Activated CD8-positive, alpha-beta memory T cell treated with anti-CD3 and anti-CD28 coated beads for 48 hours (primary cell): Measurements from ENCODE around the gene DMXL1.
"Not testable (repeated sequence)": the region's sequence is repeated elsewhere in the genome, so short reads cannot be mapped to it uniquely, and the experiment has no call there.

ENCODE experiments used
- DNase-seq, 3 experiments: peaks; one replicate each; pipeline ENCODE4 v3.0.0-alpha.2; 2020; ENCODE audit warnings: low read depth in 2 of 3, low spot score in 2 of 3

Gene DMXL1

DNA sequence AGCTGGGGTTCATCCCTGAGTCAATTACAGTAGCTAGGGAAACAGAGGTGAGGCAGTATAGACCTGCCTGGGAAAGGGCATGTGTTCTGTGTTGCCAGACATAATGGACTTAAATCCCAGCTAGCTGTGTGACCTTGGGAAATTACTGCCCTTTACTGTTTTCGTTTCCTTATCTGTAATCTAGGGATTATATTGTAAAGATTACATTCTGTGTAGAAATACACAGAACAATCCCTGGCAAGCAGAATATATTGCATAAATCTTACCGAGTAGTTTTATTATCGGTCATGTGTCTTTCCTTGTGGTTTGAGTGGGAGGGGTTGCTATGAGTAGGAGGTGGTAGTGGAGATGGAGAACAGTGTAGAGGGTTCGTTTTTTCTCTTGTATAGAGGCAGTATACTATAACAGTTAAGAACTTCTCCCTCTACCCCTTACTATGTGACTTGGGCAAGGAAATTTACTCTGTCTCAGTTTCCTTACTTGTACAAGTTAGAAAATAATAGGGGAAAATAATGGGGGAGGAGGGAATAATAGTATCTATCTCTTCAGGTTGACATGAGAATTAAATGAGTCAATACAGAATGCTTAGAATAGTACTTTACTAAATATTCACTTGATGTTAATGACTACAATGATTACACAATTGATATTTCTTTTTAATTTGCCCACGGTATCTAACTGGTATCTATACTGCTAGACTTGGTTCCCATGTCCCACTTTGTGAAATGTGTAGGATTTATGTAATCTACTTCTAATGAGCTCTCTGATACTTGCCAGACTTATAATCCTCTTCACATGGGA, 7.1 kb upstream of the DMXL1 start:
- DNase-seq: no peak

DNA sequence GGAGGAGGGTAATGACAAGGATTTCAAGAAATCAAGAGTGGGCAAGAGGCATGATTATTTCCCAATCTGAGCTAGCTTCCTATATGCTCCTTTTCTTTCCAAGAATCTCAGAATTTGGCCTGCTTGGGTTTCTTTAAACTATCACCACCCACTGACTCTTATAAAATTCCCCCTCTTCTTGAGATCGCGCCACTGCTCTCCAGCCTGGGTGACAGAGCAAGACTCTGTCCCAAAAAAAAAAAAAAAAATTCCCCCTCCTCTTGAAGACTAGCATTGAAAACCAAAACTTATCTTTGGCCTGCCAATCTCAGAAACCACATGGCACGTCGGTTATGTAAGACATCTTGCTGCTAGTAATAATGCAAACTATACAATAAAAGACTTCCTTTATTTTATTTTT, 3.4 kb upstream of the DMXL1 start:
- no peak for DNase-seq

DNA sequence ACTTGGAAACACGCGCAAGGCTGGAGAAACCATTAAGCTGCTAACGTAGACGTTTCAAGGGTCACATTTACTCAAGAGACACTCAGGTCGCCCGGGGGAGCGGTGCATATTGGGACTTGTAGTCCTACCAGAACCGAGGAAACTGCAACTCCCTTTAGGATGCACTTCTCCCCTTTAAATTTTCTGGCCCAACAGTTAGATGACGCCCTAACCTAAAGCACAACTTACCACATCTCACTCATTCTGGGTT, 384 bp upstream of the DMXL1 start:
- peak in 1 of 3 experiments; percentile 58 for DNase-seq

DNA sequence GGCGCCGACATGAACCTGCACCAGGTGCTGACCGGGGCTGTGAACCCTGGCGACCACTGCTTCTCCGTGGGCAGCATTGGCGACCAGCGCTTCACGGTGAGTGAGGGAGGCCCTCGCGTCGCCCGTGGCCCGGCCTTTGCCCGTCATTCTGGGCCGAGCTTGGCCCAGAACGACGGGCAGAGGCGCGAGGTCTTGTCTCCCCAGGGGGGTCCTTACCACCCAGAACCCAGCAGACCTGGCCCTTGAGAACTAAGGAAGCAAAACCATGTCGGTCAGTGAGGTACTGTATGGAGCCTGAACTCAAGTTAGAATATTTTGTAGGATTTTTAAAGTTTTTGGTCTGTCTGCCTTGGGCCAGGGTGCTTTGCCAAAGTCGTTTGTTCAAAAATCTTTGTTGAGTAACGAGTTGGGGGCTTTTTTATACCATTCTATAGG, 691 bp downstream of the DMXL1 start:
- DNase-seq: no peak

DNA sequence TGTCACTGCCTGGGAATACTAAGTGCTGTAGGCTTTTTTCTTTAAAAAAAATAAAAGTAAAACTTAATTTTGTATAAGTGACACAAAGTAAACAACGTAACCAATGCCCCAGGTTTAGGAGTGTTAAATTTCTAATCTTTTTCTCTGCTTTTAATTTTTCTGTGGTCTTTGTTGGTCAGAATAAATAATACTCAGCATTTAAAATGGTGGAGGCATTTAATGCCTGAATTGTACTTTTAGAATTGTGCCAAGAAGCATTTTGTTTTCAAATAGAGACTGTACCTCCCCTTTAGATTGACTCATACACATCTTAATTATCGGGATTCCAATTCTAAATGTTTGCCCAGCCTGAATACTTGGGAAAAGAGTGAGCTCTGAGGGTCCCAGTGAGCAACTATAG, 1.6 kb downstream of the DMXL1 start:
- no peak for DNase-seq

DNA sequence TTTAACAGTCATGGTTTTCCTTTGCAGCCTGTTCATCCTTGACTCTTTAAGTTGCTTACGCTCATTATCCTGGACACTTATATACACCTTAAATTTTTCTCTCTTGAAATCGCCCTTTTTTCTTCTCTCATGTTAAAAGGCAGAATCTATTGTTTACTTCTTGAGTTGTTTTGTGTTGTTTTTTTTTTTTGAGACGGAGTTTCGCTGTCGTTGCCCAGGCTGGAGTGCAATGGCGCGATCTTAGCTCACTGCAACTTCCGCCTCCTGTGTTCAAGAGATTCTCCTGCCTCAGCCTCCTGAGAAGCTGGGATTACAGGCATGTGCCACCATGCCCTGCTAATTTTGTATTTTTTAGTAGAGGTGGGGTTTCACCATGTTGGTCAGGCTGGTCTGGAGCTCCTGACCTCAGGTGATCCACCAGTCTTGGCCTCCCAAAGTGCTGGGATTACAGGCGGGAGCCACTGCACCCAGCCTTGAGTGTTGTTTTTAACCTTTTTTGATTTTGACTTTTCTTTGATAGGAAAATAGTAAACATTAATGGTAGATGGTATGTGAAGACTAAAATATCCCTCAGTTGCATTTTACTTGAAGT, 3.0 kb downstream of the DMXL1 start:
- not testable (repeated sequence) for DNase-seq

DNA sequence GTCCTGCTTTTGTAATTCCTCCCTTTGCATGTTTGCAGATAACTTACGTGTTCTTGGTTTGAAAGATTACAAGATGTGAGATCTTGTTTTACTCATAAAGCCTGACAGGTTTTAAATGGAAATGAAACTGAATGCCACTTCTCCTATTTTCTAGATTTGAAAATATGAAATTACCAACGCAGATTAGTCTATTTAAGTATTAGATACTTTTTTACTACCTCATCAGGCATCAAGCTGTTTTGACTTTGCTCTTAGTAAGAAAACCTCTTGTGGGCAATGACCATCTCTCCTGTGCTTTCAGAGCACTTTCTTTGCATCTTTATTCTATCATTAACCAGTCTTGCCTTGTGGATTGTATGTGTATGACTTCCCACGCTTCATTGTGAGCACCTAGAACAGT, 3.5 kb downstream of the DMXL1 start:
- no peak for DNase-seq

DNA sequence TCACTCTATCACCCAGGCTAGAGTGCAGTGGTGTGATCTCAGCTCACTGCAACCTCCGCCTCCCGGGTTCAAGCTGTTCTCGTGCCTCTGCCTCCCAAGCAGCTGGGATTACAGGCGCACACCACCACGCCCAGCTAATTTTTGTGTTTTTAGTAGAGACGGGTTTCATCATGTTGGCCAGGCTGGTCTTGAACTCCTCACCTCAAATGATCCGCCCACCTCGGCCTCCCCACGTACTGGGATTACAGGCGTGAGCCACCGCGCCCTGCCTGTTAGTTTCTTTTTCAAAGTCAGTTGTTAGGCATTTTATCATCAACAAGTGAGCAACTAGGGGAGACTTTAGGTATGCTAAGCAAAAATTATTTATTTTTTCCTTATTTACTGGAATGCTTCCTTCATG, 4.4 kb downstream of the DMXL1 start:
- DNase-seq: not testable (repeated sequence)

DNA sequence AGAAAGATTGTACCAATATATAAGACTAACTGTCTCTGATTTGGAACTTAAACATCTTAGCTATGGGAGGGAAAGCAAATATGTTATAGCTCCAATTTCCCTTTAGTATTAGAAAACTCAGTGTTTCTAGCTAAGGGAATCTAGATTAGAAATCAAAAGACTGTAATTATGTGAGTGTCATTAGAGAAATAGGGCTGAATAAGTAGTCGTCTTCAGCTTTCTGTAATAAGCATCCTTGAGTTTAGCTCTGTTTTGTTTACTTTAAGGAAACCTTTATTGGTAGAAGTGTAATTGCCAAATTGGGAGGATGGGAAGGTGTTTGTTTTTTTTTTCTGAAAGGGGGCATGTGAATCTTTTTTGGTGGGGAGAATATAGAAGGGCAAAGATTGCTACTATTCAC, 5.2 kb downstream of the DMXL1 start:
- DNase-seq: no peak

DNA sequence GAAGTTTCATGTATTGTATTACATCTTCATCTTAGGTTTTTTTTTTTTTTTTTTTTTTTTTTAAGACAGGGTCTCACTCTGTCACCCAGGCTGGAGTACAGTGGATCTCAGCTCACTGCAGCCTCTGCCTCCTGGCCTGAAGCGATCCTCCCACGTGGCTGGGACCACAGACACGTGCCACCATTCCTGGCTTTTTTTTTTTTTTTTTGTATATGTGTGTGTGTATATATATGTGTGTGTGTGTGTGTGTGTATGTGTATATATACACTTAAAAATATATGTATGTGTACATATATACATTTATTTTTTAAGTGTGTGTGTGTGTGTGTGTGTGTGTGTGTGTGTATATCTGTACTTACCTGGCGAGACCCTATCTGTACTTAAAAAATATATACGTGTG, 6.6 kb downstream of the DMXL1 start:
- DNase-seq: no peak

DNA sequence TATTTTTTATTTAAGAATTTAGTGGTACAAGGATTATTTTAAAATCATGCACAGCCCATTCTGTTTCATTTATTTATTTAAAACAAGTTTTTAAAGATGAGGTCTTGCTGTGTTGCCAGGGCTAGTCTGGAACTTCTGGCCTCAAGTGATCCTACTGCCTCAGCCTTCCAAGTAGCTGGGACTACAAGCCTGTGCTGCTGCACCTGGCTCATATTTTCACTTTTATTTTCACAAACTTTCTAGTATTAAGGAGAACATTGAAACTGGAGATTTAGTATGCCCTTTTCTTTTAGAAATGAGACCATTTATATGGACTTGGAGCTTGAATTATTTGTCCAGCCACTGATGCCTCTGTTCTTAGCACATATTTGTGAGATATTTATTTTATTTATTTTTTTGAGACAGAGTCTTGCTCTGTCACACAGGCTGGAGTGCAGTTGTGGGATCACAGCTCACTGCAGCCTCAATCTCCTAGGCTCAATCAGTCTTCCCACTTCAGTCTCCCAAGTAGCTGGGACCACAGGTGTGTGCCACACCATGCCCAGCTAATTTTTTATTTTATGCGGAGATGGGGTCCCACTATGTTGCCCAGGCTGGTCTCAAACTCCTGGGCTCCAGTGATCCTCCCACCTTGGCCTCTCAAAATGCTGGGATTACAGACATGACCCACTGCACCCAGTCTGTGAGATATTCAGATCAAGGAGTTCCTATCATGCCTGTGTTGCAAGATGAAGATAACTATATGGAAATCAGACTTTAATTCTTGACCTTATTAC, 7.4 kb downstream of the DMXL1 start:
- no peak for DNase-seq

DNA sequence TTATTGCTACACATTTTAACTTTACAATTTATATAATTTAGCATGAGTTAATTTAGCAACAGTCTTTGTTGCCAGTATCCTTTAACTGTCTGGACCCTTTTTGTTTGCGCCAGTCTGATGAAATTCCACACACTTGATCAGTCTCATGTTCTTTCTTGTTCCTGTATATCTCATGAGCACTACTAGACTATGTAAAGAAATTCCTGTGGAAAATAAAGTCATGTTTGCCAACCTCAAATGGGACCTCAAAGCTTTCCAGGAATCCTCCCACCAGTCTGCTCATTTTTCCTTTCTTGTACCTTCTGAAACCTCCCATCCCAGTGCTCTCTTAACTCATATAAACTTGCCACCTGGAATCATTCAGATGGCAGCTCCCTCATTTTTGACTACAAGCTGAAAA, 8.0 kb downstream of the DMXL1 start:
- DNase-seq: no peak

DNA sequence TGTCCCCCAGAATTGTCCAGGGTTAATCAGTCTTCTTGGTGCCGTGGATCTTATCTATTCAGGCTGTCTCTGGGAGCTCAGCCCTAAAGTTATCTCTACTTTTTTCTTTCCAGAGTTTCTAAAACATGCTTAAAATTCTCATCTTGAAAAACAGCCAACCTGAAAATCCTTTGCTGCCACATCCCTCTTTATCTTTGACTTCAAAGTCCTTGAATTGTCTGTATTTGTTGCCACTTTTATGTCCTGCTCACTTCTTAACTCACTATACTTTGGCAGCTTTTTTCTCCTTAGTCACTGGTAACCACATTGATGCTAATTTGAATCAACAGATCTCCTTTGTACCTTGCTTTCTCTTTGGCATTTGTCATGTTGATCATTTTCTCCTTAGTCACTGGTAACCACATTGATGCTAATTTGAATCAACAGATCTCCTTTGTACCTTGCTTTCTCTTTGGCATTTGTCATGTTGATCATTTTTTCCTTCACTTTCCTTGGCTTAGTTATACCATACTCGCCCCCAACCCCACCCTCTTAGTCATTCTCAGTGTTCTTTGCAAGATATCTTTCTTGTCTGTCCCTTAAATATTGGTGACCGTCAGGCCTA, 8.5 kb downstream of the DMXL1 start:
- peak in 1 of 3 experiments; percentile 9 for DNase-seq

DNA sequence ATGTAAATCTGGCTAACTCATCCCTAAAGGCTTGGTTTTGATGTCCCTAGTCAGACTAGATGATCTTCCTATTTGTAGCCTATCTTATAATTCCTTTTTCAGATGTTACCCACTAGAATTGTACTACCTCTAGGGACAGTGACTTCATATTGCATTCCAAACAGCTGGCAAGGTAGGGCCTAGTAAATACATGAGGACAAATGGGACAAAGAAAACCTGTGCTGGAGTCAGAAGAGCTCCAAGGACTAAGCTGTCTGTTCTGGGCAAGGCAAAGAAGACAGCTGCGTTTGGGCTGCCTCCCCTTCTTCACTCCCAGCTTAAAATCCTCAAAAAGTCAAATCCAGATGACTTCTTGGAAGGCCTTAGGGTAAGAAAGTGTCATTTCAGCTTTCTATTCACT, 10.0 kb downstream of the DMXL1 start:
- DNase-seq: no peak

DNA sequence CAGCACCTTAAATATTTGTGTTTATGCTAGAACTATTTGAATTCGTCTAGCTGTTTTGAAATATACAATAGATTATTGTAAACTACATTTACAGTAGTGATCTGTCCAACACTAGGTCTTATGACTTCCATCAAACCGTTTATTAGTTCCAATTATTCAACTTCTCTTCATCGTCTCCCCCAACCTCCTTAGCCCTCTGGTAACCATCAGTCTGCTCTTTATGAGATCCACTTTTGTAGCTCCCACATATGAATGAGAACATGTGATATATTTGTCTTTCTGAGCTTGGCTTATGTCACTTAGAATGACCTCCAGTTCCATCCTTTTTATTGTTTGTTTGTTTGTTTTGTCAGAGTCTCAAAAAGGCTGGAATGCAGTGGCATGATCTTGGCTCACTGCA, 11.8 kb downstream of the DMXL1 start:
- no peak for DNase-seq

DNA sequence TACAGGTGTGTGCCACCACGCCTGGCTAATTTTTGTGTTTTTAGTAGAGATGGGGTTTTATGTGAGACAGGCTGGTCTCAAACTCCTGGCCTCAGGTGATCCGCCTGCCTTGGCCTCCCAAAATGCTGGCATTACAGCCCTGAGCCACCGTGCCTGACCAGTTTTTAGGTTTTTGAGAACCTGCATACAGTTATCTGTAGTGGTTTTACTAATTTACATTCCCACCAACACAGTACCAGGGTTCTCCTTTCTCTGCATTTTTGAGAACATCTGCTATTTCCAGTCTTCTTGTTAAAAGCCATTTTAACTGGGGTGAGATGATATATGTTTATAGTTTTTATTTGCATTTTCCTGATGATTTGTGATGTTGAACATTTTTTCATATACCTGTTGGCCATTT, 12.8 kb downstream of the DMXL1 start:
- DNase-seq: no peak

DNA sequence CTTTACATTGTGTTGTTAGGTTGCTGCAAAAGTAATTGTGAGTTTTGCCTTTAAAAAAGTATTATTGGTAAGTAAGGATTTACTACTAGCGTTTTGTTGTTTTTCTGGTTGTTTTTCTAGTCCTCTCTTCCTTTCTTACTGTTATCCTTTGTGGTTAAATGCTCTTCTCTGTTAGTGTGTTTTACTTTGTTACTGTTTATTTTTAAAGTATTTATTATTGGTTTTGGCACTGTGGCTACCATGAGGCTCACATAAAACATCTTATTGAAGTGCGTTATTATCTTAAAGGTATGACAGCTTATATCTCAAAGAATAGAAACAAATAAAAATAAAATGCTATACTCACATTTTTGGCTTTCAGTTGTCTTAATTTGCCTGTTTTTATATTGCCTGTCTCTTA, 17.6 kb downstream of the DMXL1 start:
- no peak for DNase-seq

DNA sequence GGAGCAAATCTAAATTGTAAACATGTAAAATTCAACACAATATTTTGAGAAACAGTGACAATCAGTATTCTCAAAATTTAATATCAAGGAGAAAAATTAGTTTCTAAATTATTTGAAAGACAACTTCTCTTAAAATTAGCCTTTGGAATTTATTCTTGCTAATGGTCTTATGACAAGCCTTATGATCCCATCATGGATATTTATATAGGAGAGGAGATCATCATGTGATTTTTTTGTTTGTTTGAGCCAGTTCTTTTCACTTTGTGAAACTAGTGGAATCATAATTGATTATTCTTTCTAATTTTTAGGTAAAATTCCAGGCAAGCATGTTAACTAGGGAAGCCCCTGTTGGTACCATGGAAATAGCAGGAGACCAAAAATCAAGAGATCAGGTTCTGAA, 24.7 kb downstream of the DMXL1 start:
- DNase-seq: no peak

DNA sequence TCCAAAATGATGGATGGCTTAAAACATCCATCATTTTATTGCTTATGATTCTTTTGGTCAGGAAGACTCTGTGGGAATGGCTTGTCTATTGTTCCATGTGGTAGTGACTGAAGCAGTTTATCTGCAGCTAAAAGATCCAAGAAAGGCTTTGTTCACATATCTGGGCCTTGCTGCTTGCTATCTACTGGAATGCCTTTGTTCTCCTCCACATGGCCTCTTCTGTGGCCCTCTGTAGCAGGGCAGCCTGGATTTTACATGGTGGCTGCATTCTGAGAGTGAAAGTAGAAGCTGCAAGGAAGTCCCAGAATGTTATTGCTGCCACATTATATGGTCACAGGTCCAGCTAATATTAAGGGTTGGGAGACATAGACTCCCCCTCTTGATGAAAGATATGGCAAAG, 35.1 kb downstream of the DMXL1 start:
- no peak for DNase-seq

DNA sequence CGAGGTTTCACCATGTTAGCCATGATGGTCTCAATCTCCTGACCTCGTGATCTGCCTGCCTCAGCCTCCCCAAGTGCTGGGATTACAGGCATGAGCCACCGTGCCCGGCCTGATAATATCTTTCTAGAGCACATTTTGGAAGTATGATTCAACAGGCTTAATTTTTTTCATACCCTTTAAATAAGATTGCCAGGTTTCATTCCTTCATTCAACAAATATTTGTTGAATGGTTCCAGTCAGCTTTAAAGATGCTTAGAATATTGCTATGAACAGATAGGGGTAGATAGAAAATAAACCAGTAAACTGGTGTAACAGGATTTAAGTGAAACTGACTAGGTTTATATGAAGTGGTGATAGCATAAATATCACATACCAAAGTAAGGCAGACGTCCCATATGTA, 41.3 kb downstream of the DMXL1 start:
- no peak for DNase-seq

DNA sequence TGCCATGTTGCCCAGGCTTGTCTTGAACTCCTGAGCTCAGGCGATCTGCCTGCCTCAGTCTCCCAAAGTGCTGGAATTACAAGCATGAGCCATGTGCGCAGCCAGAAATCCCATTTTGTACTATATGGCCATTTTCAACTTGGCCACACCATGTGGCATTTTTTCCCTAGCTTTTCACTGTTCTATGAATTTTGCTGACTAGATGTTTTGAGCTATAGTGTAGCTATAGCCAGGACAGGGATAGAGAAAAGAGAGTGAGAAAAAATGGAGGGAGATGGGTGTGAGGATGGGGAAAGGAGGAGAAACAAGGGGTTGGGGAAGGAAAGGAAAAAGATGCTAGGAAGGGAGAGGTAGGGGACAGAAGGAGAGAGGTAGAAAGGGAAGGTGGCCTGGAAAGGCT, 46.4 kb downstream of the DMXL1 start:
- no peak for DNase-seq

DNA sequence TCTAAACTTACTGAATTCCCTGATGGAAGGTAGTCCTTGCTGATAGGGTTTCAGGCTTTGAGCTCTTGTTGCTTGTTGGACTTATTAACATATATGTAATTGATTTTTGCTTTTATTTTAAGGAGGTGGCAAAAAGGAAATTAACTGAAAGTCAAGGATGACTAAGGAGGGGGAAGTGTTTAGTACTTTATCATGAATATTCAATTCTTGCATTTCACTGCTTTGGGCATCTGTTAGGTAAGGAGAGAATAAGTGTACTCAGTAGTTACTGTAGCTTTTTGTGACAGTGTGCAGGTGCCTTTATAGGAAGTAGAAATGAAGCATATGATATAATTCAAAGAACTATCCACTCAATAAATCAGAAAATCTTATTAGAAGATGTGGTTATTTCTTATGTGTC, 47.1 kb downstream of the DMXL1 start:
- DNase-seq: no peak
